ENCODE results near the gene ELL2. TPM values are rescaled to one million over a fixed set of nuclear protein-coding genes. Genes with fewer than 3 reads are reported as not detected.
"Not testable (repeated sequence)": the region's sequence is repeated elsewhere in the genome, so short reads cannot be mapped to it uniquely, and the experiment has no call there.

The ELL2 gene
- polyA plus RNA-seq, 1 of the 3 experiments (the other 2 are of a cell fraction), result 18.4 TPM

DNA sequence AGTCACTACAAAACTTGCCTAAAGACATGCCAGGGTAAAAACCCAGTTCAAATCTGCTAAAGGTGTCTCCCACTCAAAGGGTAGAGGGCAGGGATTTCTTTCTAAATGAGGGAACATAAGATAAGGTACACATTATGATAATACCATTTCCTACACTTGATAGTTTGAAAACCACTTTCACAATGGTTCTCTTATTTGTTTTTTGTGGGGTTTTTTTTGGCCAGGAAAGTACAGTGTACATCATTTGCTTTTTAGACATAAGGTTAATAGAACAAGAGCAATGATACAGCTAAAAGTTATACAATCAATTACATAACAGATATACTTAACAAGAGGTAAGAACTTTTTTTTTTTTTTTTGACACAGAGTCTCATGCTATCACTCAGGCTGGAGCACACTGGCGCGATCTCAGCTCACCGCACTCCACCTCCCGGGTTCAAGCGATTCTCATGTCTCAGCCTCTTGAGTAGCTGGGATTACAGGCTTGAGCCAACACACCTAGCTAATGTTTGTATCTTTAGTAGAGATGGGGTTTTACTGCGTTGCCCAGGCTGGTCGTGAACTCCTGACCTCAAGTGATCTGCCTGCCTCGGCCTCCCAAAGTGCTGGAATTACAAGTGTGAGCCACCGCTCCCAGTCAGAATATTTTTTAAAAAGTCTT is 90.4 kb downstream of the ELL2 start (continued):
- TF ChIP-seq RAD21 (IDR thresholded peaks at IDR 0.05; ENCODE audit: low read length) (no peak), MXI1 (IDR thresholded peaks at IDR 0.05; ENCODE audit: low read depth, low read length) (no peak), RXRA (IDR thresholded peaks at IDR 0.05; ENCODE audit: borderline replicate concordance, low read depth) (no peak), SIN3A (IDR thresholded peaks at IDR 0.05; ENCODE audit: borderline replicate concordance, low read depth, low read length) (no peak)

DNA sequence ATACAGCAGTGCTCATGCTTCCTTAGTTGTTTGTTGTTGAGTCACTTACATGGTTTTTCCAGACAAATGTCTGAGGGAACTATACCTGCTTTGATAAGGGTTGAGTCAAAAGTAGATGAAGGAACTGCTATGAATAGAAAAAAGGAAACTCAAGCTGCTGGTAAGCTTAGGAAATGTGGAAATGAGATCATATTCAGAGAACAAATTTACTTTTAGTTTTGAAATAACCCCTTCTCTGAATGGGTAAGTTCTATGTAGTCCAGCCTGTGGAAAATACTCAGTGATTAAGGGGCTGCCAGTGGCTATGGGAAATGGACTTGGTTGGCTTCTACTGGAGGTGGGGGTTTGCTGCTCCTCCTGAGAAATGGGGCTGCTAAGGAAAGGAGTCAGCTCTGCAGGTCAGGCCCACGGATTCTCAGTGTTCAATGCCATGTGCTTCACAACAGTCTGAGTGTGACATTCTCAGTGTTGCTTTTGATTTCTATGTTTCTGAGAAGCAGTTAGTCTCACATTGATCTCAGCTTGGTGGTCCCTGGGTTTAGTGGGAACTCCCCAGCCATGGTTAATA is 91.5 kb downstream of the ELL2 start:
- POLR2A ChIA-PET, result no interaction called here
- CTCF ChIA-PET, result interaction anchor here (0.8 to 2.8 kb wide), 5 partner anchors 7 to 475 kb away, joined by 3 to 12 read pairs (median 3); no protein-coding TSS in a partner anchor
- H3K4me2 ChIP-seq, result peak overlapping the region; percentile 34; the same call in 1 of the 2 replicates

DNA sequence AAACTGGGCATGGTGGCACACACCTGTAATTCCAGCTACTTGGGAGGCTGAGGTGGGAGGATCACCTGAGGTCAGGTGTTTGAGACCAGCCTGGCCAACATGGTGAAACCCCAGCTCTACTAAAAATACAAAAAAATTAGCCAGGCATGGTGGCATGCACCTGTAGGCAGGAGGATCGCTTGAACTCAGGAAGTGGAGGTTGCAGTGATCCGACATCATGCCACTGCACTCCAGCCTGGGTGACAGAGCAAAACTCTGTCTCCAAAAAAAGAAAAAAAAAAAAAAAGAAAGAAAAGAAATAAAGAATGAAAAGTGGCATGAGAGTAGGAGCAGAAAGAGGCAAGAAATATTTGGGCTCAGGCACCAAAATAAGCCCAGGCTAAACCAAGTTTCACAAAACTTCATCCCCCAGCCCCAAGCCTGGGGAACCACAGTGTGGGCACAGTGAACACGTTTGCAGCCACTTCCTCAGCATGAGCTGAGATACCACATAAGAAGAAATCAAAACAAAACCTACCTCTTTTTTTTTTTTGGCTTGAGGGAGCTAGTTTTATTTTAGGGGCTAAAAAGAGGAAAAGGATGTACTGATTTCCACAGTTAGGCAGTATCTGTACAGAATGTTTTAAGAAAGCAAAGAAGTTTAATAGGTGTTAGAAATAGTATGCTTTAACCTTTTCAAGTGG is 92.3 kb downstream of the ELL2 start:
- H4K20me1 ChIP-seq (ENCODE audit: insufficient read depth); H3K79me2 ChIP-seq (ENCODE audit: insufficient read depth); H3K36me3 ChIP-seq (replicated peaks in 1 of 2; ENCODE audit: control insufficient read depth in 1 of 2, insufficient read depth in 2 of 2, low read length in 1 of 2); H3K9me3 ChIP-seq; H3K4me3 ChIP-seq (ENCODE audit: low read depth in 2 of 2, low read length in 1 of 2); POLR2A ChIA-PET; H3K4me2 ChIP-seq; H3K9me2 ChIP-seq; H3K27me3 ChIP-seq (ENCODE audit: insufficient read depth); DNase-seq; H3K9ac ChIP-seq; H2AFZ ChIP-seq (ENCODE audit: low read depth): not testable (repeated sequence)
- Histone ChIP-seq H3F3A (replicated peaks; ENCODE audit: insufficient read depth) (peaks cover 31% of the 10 kb centered on the region), H3K27ac (ENCODE audit: low read depth in 2 of 2, low read length in 1 of 2) (peak overlapping the region in 1 of 2 experiments; percentile 74; a peak in 2 of 4 replicates), H3K4me1 (ENCODE audit: control insufficient read depth in 1 of 2, insufficient read depth in 2 of 2, low read depth in 1 of 2, low read length in 1 of 2) (peaks cover 0 to 18% of the 10 kb centered on the region in 2 experiments; a peak in 1 of 4 replicates)
- CTCF ChIA-PET, result interaction anchor here (0.8 to 1.4 kb wide), 4 partner anchors 11 to 476 kb away, joined by 3 to 4 read pairs (median 3); no protein-coding TSS in a partner anchor
- WGBS (ENCODE audit: low lambda C conversion rate), result 79% methylated on average over 3 of the region's 3 CpGs

More for the DNA sequence above, 91.5 kb downstream of the ELL2 start:
- H3K4me3 ChIP-seq (ENCODE audit: low read depth in 2 of 2, low read length in 1 of 2), result no peak overlapping the region
- peaks cover 31% of the 10 kb centered on the region for H3F3A ChIP-seq (replicated peaks; ENCODE audit: insufficient read depth)
- TF ChIP-seq RCOR1 (IDR thresholded peaks at IDR 0.05; ENCODE audit: low read length), result no peak
- peak; percentile 52; the same call in 1 of the 2 replicates for TF ChIP-seq FOSL2 (IDR thresholded peaks at IDR 0.05; ENCODE audit: borderline replicate concordance, low read depth)
- no peak overlapping the region; the same call in 1 of the 2 replicates for H2AFZ ChIP-seq (ENCODE audit: low read depth)
- H3K36me3 ChIP-seq (replicated peaks in 1 of 2; ENCODE audit: control insufficient read depth in 1 of 2, insufficient read depth in 2 of 2, low read length in 1 of 2), result no peaks in the 10 kb centered on the region
- no peak for DNase-seq
- no peaks in the 10 kb centered on the region for H3K27me3 ChIP-seq (ENCODE audit: insufficient read depth)
- H3K79me2 ChIP-seq (ENCODE audit: insufficient read depth), result no peaks in the 10 kb centered on the region
- H3K9me2 ChIP-seq, result no peaks in the 10 kb centered on the region
- H3K9me3 ChIP-seq, result no peaks in the 10 kb centered on the region
- WGBS (ENCODE audit: low lambda C conversion rate), result 80% methylated on average over 1 of the region's 1 CpG
- H4K20me1 ChIP-seq (ENCODE audit: insufficient read depth), result no peaks in the 10 kb centered on the region
- peak overlapping the region; percentile 49; the same call in 1 of the 2 replicates for H3K9ac ChIP-seq
- peak overlapping the region in 1 of 2 experiments; percentile 74; a peak in 2 of 4 replicates for H3K27ac ChIP-seq (ENCODE audit: low read depth in 2 of 2, low read length in 1 of 2)
- peaks cover 0 to 18% of the 10 kb centered on the region in 2 experiments; a peak in 1 of 4 replicates for H3K4me1 ChIP-seq (ENCODE audit: control insufficient read depth in 1 of 2, insufficient read depth in 2 of 2, low read depth in 1 of 2, low read length in 1 of 2)

GRCh38 chr5:95868136-95868535 is 93.5 kb downstream of the ELL2 start:
- CTCF ChIA-PET, result interaction anchor here (0.6 to 1.4 kb wide), 2 partner anchors 92 to 468 kb away, joined by 3 to 4 read pairs; no protein-coding TSS in a partner anchor
- no peak for TF ChIP-seq RFX5 (IDR thresholded peaks at IDR 0.05; ENCODE audit: low read length)
- TF ChIP-seq, protein P1, sequence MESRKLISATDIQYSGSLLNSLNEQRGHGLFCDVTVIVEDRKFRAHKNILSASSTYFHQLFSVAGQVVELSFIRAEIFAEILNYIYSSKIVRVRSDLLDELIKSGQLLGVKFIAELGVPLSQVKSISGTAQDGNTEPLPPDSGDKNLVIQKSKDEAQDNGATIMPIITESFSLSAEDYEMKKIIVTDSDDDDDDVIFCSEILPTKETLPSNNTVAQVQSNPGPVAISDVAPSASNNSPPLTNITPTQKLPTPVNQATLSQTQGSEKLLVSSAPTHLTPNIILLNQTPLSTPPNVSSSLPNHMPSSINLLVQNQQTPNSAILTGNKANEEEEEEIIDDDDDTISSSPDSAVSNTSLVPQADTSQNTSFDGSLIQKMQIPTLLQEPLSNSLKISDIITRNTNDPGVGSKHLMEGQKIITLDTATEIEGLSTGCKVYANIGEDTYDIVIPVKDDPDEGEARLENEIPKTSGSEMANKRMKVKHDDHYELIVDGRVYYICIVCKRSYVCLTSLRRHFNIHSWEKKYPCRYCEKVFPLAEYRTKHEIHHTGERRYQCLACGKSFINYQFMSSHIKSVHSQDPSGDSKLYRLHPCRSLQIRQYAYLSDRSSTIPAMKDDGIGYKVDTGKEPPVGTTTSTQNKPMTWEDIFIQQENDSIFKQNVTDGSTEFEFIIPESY (IDR thresholded peaks at IDR 0.05; ENCODE audit: borderline replicate concordance, low read depth), result no peak
- TF ChIP-seq TEAD4 (IDR thresholded peaks at IDR 0.05; ENCODE audit: borderline replicate concordance, insufficient read depth), result no peak
- no peak for TF ChIP-seq MEF2A (IDR thresholded peaks at IDR 0.05; ENCODE audit: borderline replicate concordance, low read depth)
- TF ChIP-seq, protein P2, sequence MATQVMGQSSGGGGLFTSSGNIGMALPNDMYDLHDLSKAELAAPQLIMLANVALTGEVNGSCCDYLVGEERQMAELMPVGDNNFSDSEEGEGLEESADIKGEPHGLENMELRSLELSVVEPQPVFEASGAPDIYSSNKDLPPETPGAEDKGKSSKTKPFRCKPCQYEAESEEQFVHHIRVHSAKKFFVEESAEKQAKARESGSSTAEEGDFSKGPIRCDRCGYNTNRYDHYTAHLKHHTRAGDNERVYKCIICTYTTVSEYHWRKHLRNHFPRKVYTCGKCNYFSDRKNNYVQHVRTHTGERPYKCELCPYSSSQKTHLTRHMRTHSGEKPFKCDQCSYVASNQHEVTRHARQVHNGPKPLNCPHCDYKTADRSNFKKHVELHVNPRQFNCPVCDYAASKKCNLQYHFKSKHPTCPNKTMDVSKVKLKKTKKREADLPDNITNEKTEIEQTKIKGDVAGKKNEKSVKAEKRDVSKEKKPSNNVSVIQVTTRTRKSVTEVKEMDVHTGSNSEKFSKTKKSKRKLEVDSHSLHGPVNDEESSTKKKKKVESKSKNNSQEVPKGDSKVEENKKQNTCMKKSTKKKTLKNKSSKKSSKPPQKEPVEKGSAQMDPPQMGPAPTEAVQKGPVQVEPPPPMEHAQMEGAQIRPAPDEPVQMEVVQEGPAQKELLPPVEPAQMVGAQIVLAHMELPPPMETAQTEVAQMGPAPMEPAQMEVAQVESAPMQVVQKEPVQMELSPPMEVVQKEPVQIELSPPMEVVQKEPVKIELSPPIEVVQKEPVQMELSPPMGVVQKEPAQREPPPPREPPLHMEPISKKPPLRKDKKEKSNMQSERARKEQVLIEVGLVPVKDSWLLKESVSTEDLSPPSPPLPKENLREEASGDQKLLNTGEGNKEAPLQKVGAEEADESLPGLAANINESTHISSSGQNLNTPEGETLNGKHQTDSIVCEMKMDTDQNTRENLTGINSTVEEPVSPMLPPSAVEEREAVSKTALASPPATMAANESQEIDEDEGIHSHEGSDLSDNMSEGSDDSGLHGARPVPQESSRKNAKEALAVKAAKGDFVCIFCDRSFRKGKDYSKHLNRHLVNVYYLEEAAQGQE (IDR thresholded peaks at IDR 0.05; ENCODE audit: low read depth, low read length), result no peak

More at GRCh38 chr5:95868136-95868535, 93.5 kb downstream of the ELL2 start:
- POLR2A ChIA-PET, result no interaction called here
- Histone ChIP-seq H3K9ac (no peak overlapping the region), H3K27ac (ENCODE audit: low read depth in 2 of 2, low read length in 1 of 2) (no peak overlapping the region), H3K4me1 (ENCODE audit: control insufficient read depth in 1 of 2, insufficient read depth in 2 of 2, low read depth in 1 of 2, low read length in 1 of 2) (peaks cover 0 to 20% of the 10 kb centered on the region in 2 experiments; a peak in 1 of 4 replicates), H3K36me3 (replicated peaks in 1 of 2; ENCODE audit: control insufficient read depth in 1 of 2, insufficient read depth in 2 of 2, low read length in 1 of 2) (no peaks in the 10 kb centered on the region), H2AFZ (ENCODE audit: low read depth) (no peak overlapping the region), H3K4me2 (no peak overlapping the region), H3K9me3 (no peaks in the 10 kb centered on the region), H3K79me2 (ENCODE audit: insufficient read depth) (no peaks in the 10 kb centered on the region), H3K9me2 (no peaks in the 10 kb centered on the region), H4K20me1 (ENCODE audit: insufficient read depth) (no peaks in the 10 kb centered on the region), H3K27me3 (ENCODE audit: insufficient read depth) (no peaks in the 10 kb centered on the region), H3K4me3 (ENCODE audit: low read depth in 2 of 2, low read length in 1 of 2) (no peak overlapping the region), H3F3A (replicated peaks; ENCODE audit: insufficient read depth) (peaks cover 31% of the 10 kb centered on the region)
- no peak for DNase-seq
- 96% methylated on average over 4 of the region's 4 CpGs for WGBS (ENCODE audit: low lambda C conversion rate)

Measured in SK-N-SH (cell line).